Gastrocnemius medialis (tissue), 4 donors: ENCODE measurements around the gene KCTD5.
"Not testable (repeated sequence)": the region's sequence is repeated elsewhere in the genome, so short reads cannot be mapped to it uniquely, and the experiment has no call there.

ENCODE experiments used
- POLR2A ChIP-seq, 2 donors: fragments of 450-650 bp; IDR thresholded peaks; one replicate each; pipeline ENCODE4 v1.6.1; 2017; ENCODE audit warnings: antibody characterized with exemption in 2 of 2, mild to moderate bottlenecking in 2 of 2, moderate library complexity in 2 of 2
- TF ChIP-seq, protein P1 (sequence below), 5 experiments: fragments of 450-650 bp in 3 of 5; fragments of 200-600 bp in 2 of 5; sonication (generic) in 2 of 5; IDR thresholded peaks in 4 of 5; conservative IDR thresholded peaks in 1 of 5; 1 replicate in 4 of 5; 2 replicates in 1 of 5; pipeline ENCODE4 v1.5.1; 2016 to 2019; ENCODE audit warnings: antibody characterized with exemption in 5 of 5, mild to moderate bottlenecking in 3 of 5, moderate library complexity in 3 of 5

DNA sequence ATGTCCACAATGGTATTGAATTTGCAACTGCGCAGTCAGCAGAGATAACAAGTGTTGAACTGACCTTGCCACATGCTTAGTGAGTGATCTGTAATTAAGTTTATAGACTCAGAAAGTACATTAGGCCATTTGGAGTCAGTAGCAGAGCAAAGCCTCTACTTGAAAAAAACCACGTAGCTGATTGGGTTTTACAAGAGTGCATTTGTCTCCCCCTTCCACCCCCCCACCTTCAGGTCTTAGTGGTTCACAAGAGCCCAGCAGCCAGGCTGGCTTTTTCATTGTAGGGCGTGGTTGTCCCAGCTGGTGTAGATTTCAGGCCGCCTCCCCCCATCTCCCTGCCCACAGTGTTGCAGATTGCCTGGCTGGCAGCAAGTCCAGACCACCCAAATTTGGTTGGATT is 2.4 kb upstream of the KCTD5 start:
- TF ChIP-seq, protein P1, sequence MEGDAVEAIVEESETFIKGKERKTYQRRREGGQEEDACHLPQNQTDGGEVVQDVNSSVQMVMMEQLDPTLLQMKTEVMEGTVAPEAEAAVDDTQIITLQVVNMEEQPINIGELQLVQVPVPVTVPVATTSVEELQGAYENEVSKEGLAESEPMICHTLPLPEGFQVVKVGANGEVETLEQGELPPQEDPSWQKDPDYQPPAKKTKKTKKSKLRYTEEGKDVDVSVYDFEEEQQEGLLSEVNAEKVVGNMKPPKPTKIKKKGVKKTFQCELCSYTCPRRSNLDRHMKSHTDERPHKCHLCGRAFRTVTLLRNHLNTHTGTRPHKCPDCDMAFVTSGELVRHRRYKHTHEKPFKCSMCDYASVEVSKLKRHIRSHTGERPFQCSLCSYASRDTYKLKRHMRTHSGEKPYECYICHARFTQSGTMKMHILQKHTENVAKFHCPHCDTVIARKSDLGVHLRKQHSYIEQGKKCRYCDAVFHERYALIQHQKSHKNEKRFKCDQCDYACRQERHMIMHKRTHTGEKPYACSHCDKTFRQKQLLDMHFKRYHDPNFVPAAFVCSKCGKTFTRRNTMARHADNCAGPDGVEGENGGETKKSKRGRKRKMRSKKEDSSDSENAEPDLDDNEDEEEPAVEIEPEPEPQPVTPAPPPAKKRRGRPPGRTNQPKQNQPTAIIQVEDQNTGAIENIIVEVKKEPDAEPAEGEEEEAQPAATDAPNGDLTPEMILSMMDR (IDR thresholded peaks at IDR 0.05 in 4 of 5, conservative IDR thresholded peaks at IDR 0.05 in 1 of 5) = not testable (repeated sequence)
- not testable (repeated sequence) for TF ChIP-seq POLR2A (IDR thresholded peaks at IDR 0.05)
